Endothelial cell of umbilical vein (primary cell): ENCODE measurements around the gene ASS1. TPM values are rescaled to one million over a fixed set of nuclear protein-coding genes. Genes with fewer than 3 reads are reported as not detected.

Experiments used
- BruUV-seq: library from RNA; stranded (reverse); fragments of 400-500 nt; replicated peaks from 2 replicates; lab custom pipeline; 2021; lab: Mats Ljungman, UMichigan
- CTCF ChIA-PET: fragments of 300-600, 350-600 bp; sonication (Branson Sonifier 250); formaldehyde crosslinking; loops from one replicate; lab custom pipeline; 2021; ENCODE audit warnings: antibody characterized with exemption, inconsistent platforms; lab: Charles Lee
- POLR2A ChIA-PET: fragments of 300-600, 350-600 bp; sonication (Branson Sonifier 250); formaldehyde crosslinking; loops from one replicate; lab custom pipeline; 2021; ENCODE audit warnings: antibody characterized with exemption, inconsistent platforms; lab: Charles Lee
- DNase-seq: peaks from one replicate; pipeline ENCODE4 v3.0.0-alpha.2; 2011; ENCODE audit warnings: low read depth, low spot score
- FAIRE-seq: peaks from 2 replicates; lab custom pipeline; 2011; peaks lifted over from hg19 to GRCh38; lab: Jason Lieb, UNC
- H2AFZ ChIP-seq: 2 replicates; pipeline ENCODE4 v1.6.0; 2012; ENCODE audit warnings: low read depth, low read length, control low read depth, inconsistent platforms
- H3K27ac ChIP-seq: 2 replicates; pipeline ENCODE4 v1.5.1; 2011; ENCODE audit warnings: low read depth, mild to moderate bottlenecking, control low read depth, low read length, moderate library complexity; ENCODE audit not compliant: insufficient read depth
- H3K27me3 ChIP-seq, 2 experiments: 2 replicates each; pipeline versions ENCODE4 v1.6.0 to v1.6.1; 2011; ENCODE audit warnings: low read length in 2 of 2, mixed read lengths in 1 of 2; ENCODE audit not compliant: control insufficient read depth in 2 of 2, insufficient read depth in 2 of 2
- H3K36me3 ChIP-seq, 2 experiments: 2 replicates in 1 of 2; 3 replicates in 1 of 2; pipeline ENCODE4 v1.5.1; 2011; ENCODE audit warnings: low read length in 2 of 2, mild to moderate bottlenecking in 1 of 2, moderate library complexity in 1 of 2; ENCODE audit not compliant: control insufficient read depth in 2 of 2, insufficient read depth in 2 of 2; ENCODE audit errors: extremely low read depth in 1 of 2
- H3K4me1 ChIP-seq: 3 replicates; pipeline ENCODE4 v1.5.1; 2011; ENCODE audit warnings: mild to moderate bottlenecking, low read length; ENCODE audit not compliant: control insufficient read depth, insufficient read depth; ENCODE audit errors: extremely low read depth
- H3K4me2 ChIP-seq: 2 replicates; pipeline ENCODE4 v1.6.1; 2011; ENCODE audit warnings: low read length, control low read depth, mixed read lengths; ENCODE audit not compliant: insufficient read depth
- H3K4me3 ChIP-seq, 3 experiments: fragments of 200-600 bp in 1 of 3; sonication (generic), shearing (Covaris generic) in 1 of 3; replicated peaks in 1 of 3; 2 replicates each; pipeline ENCODE4 v1.5.1; 2011 to 2016; ENCODE audit warnings: control low read depth in 3 of 3, low read length in 3 of 3, mild to moderate bottlenecking in 2 of 3, inconsistent platforms in 1 of 3, low read depth in 1 of 3, moderate library complexity in 1 of 3; ENCODE audit not compliant: insufficient read depth in 1 of 3
- H3K79me2 ChIP-seq: 2 replicates; pipeline ENCODE4 v1.6.0; 2012; ENCODE audit warnings: low read length, inconsistent platforms; ENCODE audit not compliant: control insufficient read depth, insufficient read depth
- H3K9ac ChIP-seq: replicated peaks from 2 replicates; pipeline ENCODE3; 2011; ENCODE audit warnings: low read length, control low read depth; ENCODE audit not compliant: insufficient read depth; ENCODE audit errors: extremely low read depth
- H3K9me1 ChIP-seq: replicated peaks from 3 replicates; pipeline ENCODE4 v1.6.0; 2011; ENCODE audit warnings: mild to moderate bottlenecking, low read length; ENCODE audit not compliant: control insufficient read depth, insufficient read depth; ENCODE audit errors: extremely low read depth
- H3K9me3 ChIP-seq: replicated peaks from 2 replicates; pipeline ENCODE4 v1.5.1; 2012; ENCODE audit warnings: low read length, inconsistent platforms; ENCODE audit not compliant: control insufficient read depth, insufficient read depth
- H4K20me1 ChIP-seq: replicated peaks from 2 replicates; pipeline ENCODE3; 2011; ENCODE audit warnings: mild to moderate bottlenecking, low read length; ENCODE audit not compliant: control insufficient read depth, insufficient read depth; ENCODE audit errors: extremely low read depth
- EZH2 ChIP-seq: IDR thresholded peaks from 2 replicates; pipeline ENCODE4 v1.6.1; 2012; ENCODE audit warnings: borderline replicate concordance, low read depth, mild to moderate bottlenecking, moderate library complexity, low read length, inconsistent platforms; ENCODE audit not compliant: severe bottlenecking
- FOS ChIP-seq: IDR thresholded peaks from 2 replicates; pipeline ENCODE4 v1.6.1; 2011; ENCODE audit warnings: mild to moderate bottlenecking, low read length, moderate library complexity, borderline replicate concordance; ENCODE audit not compliant: insufficient read depth
- GATA2 ChIP-seq: IDR thresholded peaks from 2 replicates; pipeline ENCODE4 v1.7.0; 2011; ENCODE audit warnings: low read depth, mild to moderate bottlenecking, moderate library complexity, mixed read lengths, low read length; ENCODE audit not compliant: insufficient read length, insufficient read depth
- JUN ChIP-seq: IDR thresholded peaks from 2 replicates; pipeline ENCODE4 v1.6.1; 2011; ENCODE audit warnings: borderline replicate concordance, low read depth; ENCODE audit not compliant: insufficient read length, insufficient read depth
- MYC ChIP-seq: IDR thresholded peaks from one replicate; pipeline ENCODE4 v1.6.1; 2011; ENCODE audit warnings: mild to moderate bottlenecking, low read depth, low read length
- POLR2A ChIP-seq: IDR thresholded peaks from 2 replicates; pipeline ENCODE4 v1.6.1; 2012; ENCODE audit warnings: low read depth, mild to moderate bottlenecking, control low read depth, low read length
- POLR2AphosphoS5 ChIP-seq: IDR thresholded peaks from 2 replicates; pipeline ENCODE4 v1.6.1; 2012; ENCODE audit warnings: low read depth, mild to moderate bottlenecking, control low read depth, low read length, moderate library complexity; ENCODE audit not compliant: insufficient read depth
- dilution Hi-C: fragments of 300-500 bp; cut with MboI; formaldehyde crosslinking; loops from one replicate; pipeline ENCODE4 v1.15.0; 2019; ENCODE audit warnings: low sequenced_read_pairs; ENCODE audit not compliant: extremely low pct_ligation_motif_present
- intact Hi-C: fragments of 100-400 bp; cut with micrococcal nuclease; formaldehyde crosslinking; loops from one replicate; pipeline ENCODE4 v1.10.0; 2022
- polyA plus RNA-seq, 4 experiments: library from polyadenylated mRNA; depleted of rRNA in 3 of 4; stranded (reverse) in 3 of 4; unstranded in 1 of 4; fragments of >200 nt; gene quantifications; 2 replicates each; pipeline versions ENCODE4 v1.2.1 to v1.2.3, GENCODE V29; 2011 to 2012; ENCODE audit warnings: missing spikeins in 1 of 4
- total RNA-seq: library from RNA; stranded (reverse); gene quantifications from 2 replicates; pipeline ENCODE4 v1.2.3, GENCODE V29; 2021
- TF ChIP-seq, protein P1 (sequence below): IDR thresholded peaks from 2 replicates; pipeline ENCODE4 v1.6.1; 2011; ENCODE audit not compliant: insufficient read depth, insufficient read length
- TF ChIP-seq, protein P2 (sequence below), 2 donors: IDR thresholded peaks; 1 replicate in 1 of 2; 2 replicates in 1 of 2; pipeline ENCODE4 v1.5.1; 2011; ENCODE audit warnings: low read length in 2 of 2, mild to moderate bottlenecking in 2 of 2, moderate library complexity in 2 of 2, control low read depth in 1 of 2, inconsistent platforms in 1 of 2, low read depth in 1 of 2; ENCODE audit not compliant: insufficient read depth in 1 of 2; ENCODE audit errors: extremely low read depth in 1 of 2

Gene ASS1
- total and polyA plus RNA-seq, 2 donors (not counting 3 experiments of a cell fraction or from before 2014, with no cell fraction given) = 3.6 to 12.4 TPM

DNA sequence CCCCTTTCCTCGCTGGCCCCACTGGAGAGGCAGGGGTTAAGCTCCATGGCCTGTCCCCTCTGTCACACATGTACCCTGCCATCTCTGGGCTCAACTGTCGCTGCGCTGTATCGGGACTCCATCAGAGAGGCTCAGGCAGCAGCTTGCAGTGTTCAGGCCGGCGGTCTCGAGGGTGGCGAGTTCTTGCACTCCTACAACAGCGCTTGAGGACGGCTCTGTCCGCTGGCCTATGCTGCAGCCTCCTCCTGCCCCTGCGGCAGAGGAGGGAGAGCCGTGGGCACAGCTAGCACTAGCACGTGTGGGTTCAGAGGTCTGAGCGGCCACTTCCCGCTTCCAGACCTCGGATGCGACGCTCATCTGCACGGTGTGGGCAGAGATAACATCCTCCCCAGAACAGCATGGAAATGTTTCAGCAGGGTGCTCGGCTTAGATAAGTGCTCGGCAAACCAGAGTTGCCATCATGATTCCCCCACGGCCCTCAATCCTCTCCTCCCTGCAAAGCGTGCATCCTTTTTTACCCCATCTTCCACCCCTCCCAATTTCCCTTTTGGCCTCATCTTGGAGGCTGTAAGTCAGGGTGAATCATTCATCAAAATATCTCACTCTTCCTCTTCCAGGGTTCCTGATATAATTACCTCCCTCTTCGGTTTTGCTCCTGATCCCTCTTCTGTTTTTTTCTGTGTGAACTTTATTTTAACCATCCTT, 92.7 kb downstream of the ASS1 start:
- Histone ChIP-seq H3K36me3 (no peaks in the 10 kb centered on the region), H3K27me3 (peaks cover 32 to 38% of the 10 kb centered on the region in 2 experiments), H2AFZ (no peak overlapping the region), H3K4me1 (peaks cover 7% of the 10 kb centered on the region), H3K4me3 (no peak overlapping the region), H4K20me1 (no peaks in the 10 kb centered on the region), H3K79me2 (no peaks in the 10 kb centered on the region), H3K4me2 (peak overlapping the region; percentile 17), H3K9ac (no peak overlapping the region), H3K9me3 (no peaks in the 10 kb centered on the region), H3K27ac (no peak overlapping the region), H3K9me1 (no peaks in the 10 kb centered on the region)
- dilution Hi-C loops = no loop called here
- intact Hi-C loops = no loop called here
- ChIA-PET CTCF (interaction anchor here (1.7 kb wide), 1 partner anchor 9 kb away, joined by 4 read pairs; no protein-coding TSS in a partner anchor), POLR2A (no interaction called here)
- DNase-seq (peak; percentile 42), FAIRE-seq (no peak)
- no TSS peak for BruUV-seq
- TF ChIP-seq, protein P1, sequence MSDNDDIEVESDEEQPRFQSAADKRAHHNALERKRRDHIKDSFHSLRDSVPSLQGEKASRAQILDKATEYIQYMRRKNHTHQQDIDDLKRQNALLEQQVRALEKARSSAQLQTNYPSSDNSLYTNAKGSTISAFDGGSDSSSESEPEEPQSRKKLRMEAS = no peak
- TF ChIP-seq FOS (no peak), GATA2 (peak; percentile 49)

DNA sequence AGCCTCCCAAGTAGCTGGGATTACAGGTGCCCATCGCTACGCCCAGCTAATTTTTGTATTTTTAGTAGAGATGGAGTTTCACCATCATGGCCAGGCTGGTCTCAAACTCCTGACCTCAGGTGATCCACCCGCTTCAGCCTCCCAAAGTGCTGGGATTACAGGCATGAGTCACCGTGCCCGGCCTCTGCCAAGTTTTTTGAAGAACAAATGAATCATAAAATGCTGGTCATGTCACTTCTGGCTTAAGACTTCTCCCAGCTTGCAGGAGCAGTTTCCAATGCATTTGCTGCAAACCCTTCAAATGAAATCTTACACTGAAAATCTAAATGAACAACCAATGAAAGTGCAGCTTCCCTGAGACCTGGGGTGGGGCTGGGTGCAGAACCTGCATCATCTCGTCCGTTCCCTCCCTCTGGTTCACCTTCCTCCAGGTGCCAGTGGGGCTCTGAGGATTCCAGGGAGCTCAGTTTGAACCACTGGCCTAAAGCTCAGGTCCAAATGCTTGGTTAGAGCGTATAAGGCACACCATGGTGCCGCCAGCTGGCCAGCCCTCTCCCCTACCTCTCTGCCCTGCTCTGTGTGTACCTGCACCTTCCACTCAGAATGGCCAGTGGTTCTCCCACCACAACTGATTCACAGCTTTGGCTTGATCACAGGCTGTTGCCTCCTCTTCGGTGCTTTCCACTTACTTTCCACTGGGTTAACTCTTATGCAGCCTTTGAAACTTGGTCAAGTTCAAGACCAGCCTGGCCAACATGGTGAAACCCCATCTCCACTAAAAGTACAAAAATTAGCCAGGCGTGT, 94.9 kb downstream of the ASS1 start:
- TF ChIP-seq, protein P1 = no peak
- TF ChIP-seq JUN (peak; percentile 22), GATA2 (no peak), FOS (peak; percentile 70), MYC (no peak), POLR2AphosphoS5 (no peak), EZH2 (no peak), POLR2A (no peak)
- TF ChIP-seq, protein P2, sequence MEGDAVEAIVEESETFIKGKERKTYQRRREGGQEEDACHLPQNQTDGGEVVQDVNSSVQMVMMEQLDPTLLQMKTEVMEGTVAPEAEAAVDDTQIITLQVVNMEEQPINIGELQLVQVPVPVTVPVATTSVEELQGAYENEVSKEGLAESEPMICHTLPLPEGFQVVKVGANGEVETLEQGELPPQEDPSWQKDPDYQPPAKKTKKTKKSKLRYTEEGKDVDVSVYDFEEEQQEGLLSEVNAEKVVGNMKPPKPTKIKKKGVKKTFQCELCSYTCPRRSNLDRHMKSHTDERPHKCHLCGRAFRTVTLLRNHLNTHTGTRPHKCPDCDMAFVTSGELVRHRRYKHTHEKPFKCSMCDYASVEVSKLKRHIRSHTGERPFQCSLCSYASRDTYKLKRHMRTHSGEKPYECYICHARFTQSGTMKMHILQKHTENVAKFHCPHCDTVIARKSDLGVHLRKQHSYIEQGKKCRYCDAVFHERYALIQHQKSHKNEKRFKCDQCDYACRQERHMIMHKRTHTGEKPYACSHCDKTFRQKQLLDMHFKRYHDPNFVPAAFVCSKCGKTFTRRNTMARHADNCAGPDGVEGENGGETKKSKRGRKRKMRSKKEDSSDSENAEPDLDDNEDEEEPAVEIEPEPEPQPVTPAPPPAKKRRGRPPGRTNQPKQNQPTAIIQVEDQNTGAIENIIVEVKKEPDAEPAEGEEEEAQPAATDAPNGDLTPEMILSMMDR (IDR thresholded peaks at IDR 0.05; ENCODE audit: extremely low read depth in 1 of 2, insufficient read depth in 1 of 2, low read depth in 1 of 2, low read length in 2 of 2) = no peak
- intact Hi-C loops = no loop called here
- no peaks in the 10 kb centered on the region for H3K9me1 ChIP-seq
- H3K4me1 ChIP-seq = peaks cover 7% of the 10 kb centered on the region
- FAIRE-seq (peak; percentile 47), DNase-seq (peak; percentile 39)
- H4K20me1 ChIP-seq = no peaks in the 10 kb centered on the region
- CTCF ChIA-PET = interaction anchor here (0.5 to 1.5 kb wide), 3 partner anchors 10 to 145 kb away, joined by 3 to 4 read pairs (median 3); no protein-coding TSS in a partner anchor
- no peak overlapping the region for H3K9ac ChIP-seq
- BruUV-seq = no TSS peak
- POLR2A ChIA-PET = no interaction called here
- H2AFZ ChIP-seq = no peak overlapping the region
- no peaks in the 10 kb centered on the region for H3K79me2 ChIP-seq
- no peaks in the 10 kb centered on the region for H3K9me3 ChIP-seq
- peaks cover 31 to 38% of the 10 kb centered on the region in 2 experiments for H3K27me3 ChIP-seq
- no peak overlapping the region for H3K4me3 ChIP-seq
- dilution Hi-C loops = no loop called here
- no peak overlapping the region for H3K4me2 ChIP-seq
- no peak overlapping the region for H3K27ac ChIP-seq
- H3K36me3 ChIP-seq = no peaks in the 10 kb centered on the region
